ENCODE measurements around the gene TMEM120A. TPM values are rescaled to one million over a fixed set of nuclear protein-coding genes. Genes with fewer than 3 reads are reported as not detected.

The TMEM120A gene
- total RNA-seq, 1 donor from 2014 or later = 9.4 TPM

DNA sequence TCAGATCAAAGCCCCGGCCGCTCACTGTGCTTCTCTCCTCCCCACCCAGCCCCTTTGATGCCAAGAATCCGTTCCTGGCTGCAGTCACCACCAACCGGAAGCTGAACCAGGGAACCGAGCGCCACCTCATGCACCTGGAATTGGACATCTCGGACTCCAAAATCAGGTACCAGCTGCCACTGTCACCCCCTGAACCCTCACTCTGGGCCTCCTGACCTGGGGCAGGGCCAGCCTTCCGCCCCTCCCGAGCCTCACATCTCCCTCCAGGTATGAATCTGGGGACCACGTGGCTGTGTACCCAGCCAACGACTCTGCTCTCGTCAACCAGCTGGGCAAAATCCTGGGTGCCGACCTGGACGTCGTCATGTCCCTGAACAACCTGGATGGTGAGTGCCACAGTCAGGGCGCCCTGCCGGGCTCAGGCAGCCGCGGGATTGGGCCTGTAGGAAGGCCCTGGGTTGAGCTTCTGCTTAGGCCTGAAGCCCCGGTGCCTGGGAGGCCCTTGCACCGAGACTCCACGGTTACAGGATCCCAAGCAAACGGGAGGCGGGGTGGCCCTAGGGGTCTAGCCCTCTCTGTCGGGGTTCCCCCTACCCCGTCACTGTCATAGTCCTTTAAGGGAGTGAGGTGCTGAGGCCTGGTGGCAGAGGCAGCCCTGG lies 10.8 kb downstream of the TMEM120A start:
- Histone ChIP-seq H4K20me1 (ENCODE audit: low read depth) (no peaks in the 10 kb centered on the region), H3K4me3 (no peak overlapping the region), H3K4me2 (no peak overlapping the region), H3K9ac (no peak overlapping the region), H3K27me3 (no peaks in the 10 kb centered on the region), H3K4me1 (no peaks in the 10 kb centered on the region), H3K27ac (no peak overlapping the region), H3K9me3 (ENCODE audit: low read depth) (no peaks in the 10 kb centered on the region), H3K36me3 (no peaks in the 10 kb centered on the region), H2AFZ (replicated peaks) (no peak overlapping the region), H3K79me2 (ENCODE audit: low read depth) (no peaks in the 10 kb centered on the region), H3F3A (ENCODE audit: low read depth) (no peaks in the 10 kb centered on the region)
- Mint-ChIP-seq H3K4me3 (no peak overlapping the region), H3K27me3 (ENCODE audit: insufficient read depth, low read depth) (peaks cover 6% of the 10 kb centered on the region), H3K4me1 (peaks cover 6% of the 10 kb centered on the region), H3K27ac (no peak overlapping the region), H3K9me3 (no peaks in the 10 kb centered on the region), H3K36me3 (peaks cover 18% of the 10 kb centered on the region)
- DNase-seq (ENCODE audit: low spot score) = no peak
- no peak for TF ChIP-seq EZH2 (IDR thresholded peaks at IDR 0.05)
- no peak for TF ChIP-seq EZH2phosphoT487 (IDR thresholded peaks at IDR 0.05)
- TF ChIP-seq, protein P1, sequence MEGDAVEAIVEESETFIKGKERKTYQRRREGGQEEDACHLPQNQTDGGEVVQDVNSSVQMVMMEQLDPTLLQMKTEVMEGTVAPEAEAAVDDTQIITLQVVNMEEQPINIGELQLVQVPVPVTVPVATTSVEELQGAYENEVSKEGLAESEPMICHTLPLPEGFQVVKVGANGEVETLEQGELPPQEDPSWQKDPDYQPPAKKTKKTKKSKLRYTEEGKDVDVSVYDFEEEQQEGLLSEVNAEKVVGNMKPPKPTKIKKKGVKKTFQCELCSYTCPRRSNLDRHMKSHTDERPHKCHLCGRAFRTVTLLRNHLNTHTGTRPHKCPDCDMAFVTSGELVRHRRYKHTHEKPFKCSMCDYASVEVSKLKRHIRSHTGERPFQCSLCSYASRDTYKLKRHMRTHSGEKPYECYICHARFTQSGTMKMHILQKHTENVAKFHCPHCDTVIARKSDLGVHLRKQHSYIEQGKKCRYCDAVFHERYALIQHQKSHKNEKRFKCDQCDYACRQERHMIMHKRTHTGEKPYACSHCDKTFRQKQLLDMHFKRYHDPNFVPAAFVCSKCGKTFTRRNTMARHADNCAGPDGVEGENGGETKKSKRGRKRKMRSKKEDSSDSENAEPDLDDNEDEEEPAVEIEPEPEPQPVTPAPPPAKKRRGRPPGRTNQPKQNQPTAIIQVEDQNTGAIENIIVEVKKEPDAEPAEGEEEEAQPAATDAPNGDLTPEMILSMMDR (IDR thresholded peaks at IDR 0.05) = no peak

- Histone ChIP-seq H3F3A (ENCODE audit: low read depth) (no peaks in the 10 kb centered on the region), H2AFZ (replicated peaks) (no peak overlapping the region), H3K27me3 (no peaks in the 10 kb centered on the region), H4K20me1 (ENCODE audit: low read depth) (no peaks in the 10 kb centered on the region), H3K4me3 (no peak overlapping the region), H3K9me3 (ENCODE audit: low read depth) (no peaks in the 10 kb centered on the region), H3K4me1 (no peaks in the 10 kb centered on the region), H3K36me3 (no peaks in the 10 kb centered on the region), H3K9ac (no peak overlapping the region), H3K4me2 (no peak overlapping the region), H3K79me2 (ENCODE audit: low read depth) (no peaks in the 10 kb centered on the region), H3K27ac (no peak overlapping the region)
- no peak for DNase-seq (ENCODE audit: low spot score)
- peaks cover 17% of the 10 kb centered on the region for H3K36me3 Mint-ChIP-seq
- peaks cover 6% of the 10 kb centered on the region for H3K27me3 Mint-ChIP-seq (ENCODE audit: insufficient read depth, low read depth)
- H3K27ac Mint-ChIP-seq = no peak overlapping the region
- TF ChIP-seq, protein P1 (IDR thresholded peaks at IDR 0.05) = no peak
- TF ChIP-seq EZH2phosphoT487 (IDR thresholded peaks at IDR 0.05) (no peak), EZH2 (IDR thresholded peaks at IDR 0.05) (no peak)
- peaks cover 6% of the 10 kb centered on the region for H3K4me1 Mint-ChIP-seq
- H3K4me3 Mint-ChIP-seq = no peak overlapping the region
- H3K9me3 Mint-ChIP-seq = no peaks in the 10 kb centered on the region
These were observed 11.9 kb downstream of the TMEM120A start for GRCh38 chr7:75982306-75983064.

DNA sequence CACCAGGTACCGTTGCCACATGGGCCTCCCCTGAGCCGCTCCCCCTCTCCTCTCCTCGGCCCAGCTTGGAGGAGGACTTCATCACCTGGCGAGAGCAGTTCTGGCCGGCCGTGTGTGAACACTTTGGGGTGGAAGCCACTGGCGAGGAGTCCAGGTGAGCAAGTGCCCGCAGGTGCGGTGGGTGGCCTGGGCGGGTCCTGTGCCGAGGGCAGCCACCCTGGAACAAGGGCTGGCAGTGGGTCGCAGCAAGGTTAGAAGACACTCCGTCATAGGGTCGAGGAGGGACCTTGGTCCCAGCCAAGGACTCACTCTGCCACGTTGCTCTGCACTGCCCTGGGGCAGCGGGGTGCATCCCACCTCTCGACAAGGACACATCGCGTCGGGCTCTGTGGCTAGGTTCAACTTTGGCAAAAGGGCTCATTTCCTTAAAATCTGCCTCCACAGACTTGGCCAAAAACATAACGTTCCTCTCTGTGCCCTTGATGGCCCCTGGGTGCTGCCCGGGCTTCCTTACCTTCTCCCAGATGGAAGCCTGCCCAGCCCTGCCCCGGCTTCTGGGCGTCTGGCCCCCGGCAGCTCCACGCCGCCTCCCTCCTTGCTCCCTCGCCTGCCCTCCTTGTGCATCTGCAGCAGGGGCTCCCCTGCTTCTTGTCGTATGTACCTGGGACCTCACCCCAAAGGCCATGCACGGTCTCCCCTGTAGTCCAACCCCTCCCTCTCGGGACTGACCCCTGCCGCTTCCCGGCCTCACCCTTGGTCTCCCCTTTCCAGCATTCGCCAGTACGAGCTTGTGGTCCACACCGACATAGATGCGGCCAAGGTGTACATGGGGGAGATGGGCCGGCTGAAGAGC lies 12.7 kb downstream of the TMEM120A start:
- Mint-ChIP-seq H3K27ac (no peak overlapping the region), H3K4me3 (no peak overlapping the region), H3K27me3 (ENCODE audit: insufficient read depth, low read depth) (peaks cover 6% of the 10 kb centered on the region), H3K9me3 (no peaks in the 10 kb centered on the region), H3K4me1 (peaks cover 6% of the 10 kb centered on the region), H3K36me3 (peaks cover 11% of the 10 kb centered on the region)
- Histone ChIP-seq H3F3A (ENCODE audit: low read depth) (no peaks in the 10 kb centered on the region), H3K9me3 (ENCODE audit: low read depth) (no peaks in the 10 kb centered on the region), H3K79me2 (ENCODE audit: low read depth) (no peaks in the 10 kb centered on the region), H3K36me3 (no peaks in the 10 kb centered on the region), H3K9ac (no peak overlapping the region), H3K4me3 (no peak overlapping the region), H2AFZ (replicated peaks) (no peak overlapping the region), H4K20me1 (ENCODE audit: low read depth) (no peaks in the 10 kb centered on the region), H3K4me2 (no peak overlapping the region), H3K4me1 (no peaks in the 10 kb centered on the region), H3K27me3 (no peaks in the 10 kb centered on the region), H3K27ac (no peak overlapping the region)
- TF ChIP-seq EZH2phosphoT487 (IDR thresholded peaks at IDR 0.05) = no peak
- TF ChIP-seq, protein P1 (IDR thresholded peaks at IDR 0.05) = no peak
- DNase-seq (ENCODE audit: low spot score) = no peak

All from neural progenitor cell (in vitro differentiated cells).